ENCODE results near the gene LDHB.

GRCh38 chr12:21676776-21677175 is 19.1 kb upstream of the LDHB start:
- TF ChIP-seq EZH2phosphoT487 (IDR thresholded peaks at IDR 0.05; ENCODE audit: borderline replicate concordance, low read length): no peak
- no peak for TF ChIP-seq CTCF (IDR thresholded peaks at IDR 0.05; ENCODE audit: low read depth, low read length, poor library complexity, severe bottlenecking)
